Neural cell (in vitro differentiated cells): ENCODE data around the gene PSMD11. TPM values are rescaled to one million over a fixed set of nuclear protein-coding genes. Genes with fewer than 3 reads are reported as not detected.

Experiments
- H2AFZ ChIP-seq: fragments of 200-600, 300-800 bp; sonication (generic), shearing (Covaris generic); 2 replicates; pipeline ENCODE4 v1.6.0; 2014; ENCODE audit warnings: low read depth, mild to moderate bottlenecking, antibody characterized with exemption, low read length, moderate library complexity
- H3F3A ChIP-seq: fragments of 200-600 bp; shearing (Covaris generic); 2 replicates; pipeline ENCODE4 v1.6.1; 2016; ENCODE audit warnings: mild to moderate bottlenecking, moderate library complexity, mixed read lengths, antibody characterized with exemption, low read length; ENCODE audit not compliant: insufficient read depth, poor library complexity, severe bottlenecking
- H3K27ac ChIP-seq: fragments of 200-600, 300-800 bp; sonication (generic), shearing (Covaris generic); 2 replicates; pipeline ENCODE4 v1.5.1; 2014; ENCODE audit warnings: mild to moderate bottlenecking, low read length, moderate library complexity
- H3K27me3 ChIP-seq: fragments of 300-800, 200-600 bp; sonication (generic), shearing (Covaris generic); 2 replicates; pipeline ENCODE4 v1.6.0; 2014; ENCODE audit warnings: mild to moderate bottlenecking, low read depth, low read length, moderate library complexity; ENCODE audit not compliant: insufficient read depth
- H3K36me3 ChIP-seq: fragments of 300-800, 200-600 bp; sonication (generic), shearing (Covaris generic); 2 replicates; pipeline ENCODE4 v1.5.1; 2014; ENCODE audit warnings: mild to moderate bottlenecking, antibody characterized with exemption, low read length, moderate library complexity; ENCODE audit not compliant: insufficient read depth
- H3K4me2 ChIP-seq: fragments of 300-800, 200-600 bp; sonication (generic), shearing (Covaris generic); 2 replicates; pipeline ENCODE4 v1.6.0; 2014; ENCODE audit warnings: mild to moderate bottlenecking, low read length
- H3K4me3 ChIP-seq: fragments of 300-800, 200-600 bp; sonication (generic), shearing (Covaris generic); 2 replicates; pipeline ENCODE4 v1.5.1; 2014; ENCODE audit warnings: mild to moderate bottlenecking, low read length, moderate library complexity
- H3K79me2 ChIP-seq: fragments of 200-600 bp; shearing (Covaris generic); replicated peaks from 2 replicates; pipeline ENCODE4 v1.6.0; 2014; ENCODE audit warnings: mild to moderate bottlenecking, low read length, moderate library complexity; ENCODE audit not compliant: insufficient read depth
- H3K9ac ChIP-seq: fragments of 300-800, 200-600 bp; sonication (generic), shearing (Covaris generic); 2 replicates; pipeline ENCODE4 v1.6.1; 2016; ENCODE audit warnings: mild to moderate bottlenecking, low read length, mixed read lengths
- H3K9me2 ChIP-seq: fragments of 200-600 bp; shearing (Covaris generic); 2 replicates; pipeline ENCODE4 v1.6.1; 2016; ENCODE audit warnings: mild to moderate bottlenecking, low read length, mixed read lengths; ENCODE audit not compliant: insufficient read depth
- H3K9me3 ChIP-seq: fragments of 200-600, 300-800 bp; sonication (generic), shearing (Covaris generic); 2 replicates; pipeline ENCODE4 v1.6.1; 2016; ENCODE audit warnings: mild to moderate bottlenecking, mixed run types, low read length, moderate library complexity, mixed read lengths
- H4K20me1 ChIP-seq: fragments of 200-600 bp; shearing (Covaris generic); 2 replicates; pipeline ENCODE4 v1.6.1; 2016; ENCODE audit warnings: mild to moderate bottlenecking, mixed run types; ENCODE audit not compliant: insufficient read depth
- EP300 ChIP-seq: fragments of 450-650 bp; conservative IDR thresholded peaks from 2 replicates; pipeline ENCODE4 v1.6.1; 2014; ENCODE audit warnings: antibody characterized with exemption, mild to moderate bottlenecking, moderate library complexity; ENCODE audit not compliant: poor library complexity, severe bottlenecking
- EZH2 ChIP-seq: fragments of 200-600, 300-800 bp; shearing (Covaris generic), sonication (generic); IDR thresholded peaks from 2 replicates; pipeline ENCODE4 v1.6.1; 2014; ENCODE audit warnings: antibody characterized with exemption, low read length, borderline replicate concordance, mild to moderate bottlenecking; ENCODE audit not compliant: insufficient read depth, poor library complexity, severe bottlenecking
- MXI1 ChIP-seq: fragments of 450-650 bp; conservative IDR thresholded peaks from 2 replicates; pipeline ENCODE4 v1.6.1; 2014; ENCODE audit warnings: antibody characterized with exemption, mild to moderate bottlenecking; ENCODE audit not compliant: poor library complexity, severe bottlenecking
- POLR2AphosphoS5 ChIP-seq: IDR thresholded peaks from 2 replicates; pipeline ENCODE4 v1.6.1; 2012
- RAD21 ChIP-seq: fragments of 450-650 bp; conservative IDR thresholded peaks from 2 replicates; pipeline ENCODE4 v1.6.1; 2014; ENCODE audit warnings: antibody characterized with exemption, mild to moderate bottlenecking, moderate library complexity
- SMC3 ChIP-seq: fragments of 450-650 bp; conservative IDR thresholded peaks from 2 replicates; pipeline ENCODE4 v1.6.1; 2014; ENCODE audit warnings: antibody characterized with exemption, mild to moderate bottlenecking, moderate library complexity; ENCODE audit not compliant: poor library complexity
- TAF1 ChIP-seq: IDR thresholded peaks from 2 replicates; pipeline ENCODE4 v1.6.1; 2012; ENCODE audit warnings: low read depth
- polyA plus RNA-seq: library from polyadenylated mRNA; depleted of rRNA; stranded (reverse); fragments of >200 nt; gene quantifications from 2 replicates; pipeline ENCODE4 v1.2.3, GENCODE V29; 2014
- TF ChIP-seq, protein P1 (sequence below): IDR thresholded peaks from 2 replicates; pipeline ENCODE4 v1.6.1; 2012; ENCODE audit warnings: borderline replicate concordance
- TF ChIP-seq, protein P2 (sequence below): fragments of 450-650 bp; IDR thresholded peaks from 2 replicates; pipeline ENCODE4 v1.5.1; 2014; ENCODE audit warnings: antibody characterized with exemption, mild to moderate bottlenecking, moderate library complexity; ENCODE audit not compliant: poor library complexity, severe bottlenecking

Gene PSMD11
- polyA plus RNA-seq, 1 donor from 2014 or later: 43.9 TPM

DNA sequence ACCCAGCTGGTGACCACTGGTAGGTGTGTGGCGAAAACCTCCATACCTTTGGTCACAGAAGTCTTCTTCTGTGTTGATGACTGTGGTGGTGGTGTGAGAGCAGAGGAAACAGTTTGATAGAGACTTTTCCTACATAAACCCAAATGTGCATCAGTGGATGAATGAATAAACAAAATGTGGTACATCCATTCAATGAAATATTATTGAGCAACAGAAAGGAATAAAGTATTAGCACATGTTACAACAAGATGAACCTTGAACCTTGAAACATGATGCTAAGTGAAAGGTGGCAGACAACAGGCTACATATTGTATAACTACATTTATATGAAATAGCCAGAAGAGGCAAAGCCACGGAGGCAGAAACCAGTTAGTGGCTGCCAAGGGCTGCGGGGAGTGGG is 57.7 kb downstream of the PSMD11 start:
- peaks cover 3% of the 10 kb centered on the region for H3K9me3 ChIP-seq
- H3K9me2 ChIP-seq: no peaks in the 10 kb centered on the region
- H3K9ac ChIP-seq: no peak overlapping the region
- no peaks in the 10 kb centered on the region for H3K36me3 ChIP-seq
- no peak for TF ChIP-seq POLR2AphosphoS5
- TF ChIP-seq MXI1: no peak
- TF ChIP-seq SMC3: no peak
- TF ChIP-seq TAF1: no peak
- TF ChIP-seq, protein P1, sequence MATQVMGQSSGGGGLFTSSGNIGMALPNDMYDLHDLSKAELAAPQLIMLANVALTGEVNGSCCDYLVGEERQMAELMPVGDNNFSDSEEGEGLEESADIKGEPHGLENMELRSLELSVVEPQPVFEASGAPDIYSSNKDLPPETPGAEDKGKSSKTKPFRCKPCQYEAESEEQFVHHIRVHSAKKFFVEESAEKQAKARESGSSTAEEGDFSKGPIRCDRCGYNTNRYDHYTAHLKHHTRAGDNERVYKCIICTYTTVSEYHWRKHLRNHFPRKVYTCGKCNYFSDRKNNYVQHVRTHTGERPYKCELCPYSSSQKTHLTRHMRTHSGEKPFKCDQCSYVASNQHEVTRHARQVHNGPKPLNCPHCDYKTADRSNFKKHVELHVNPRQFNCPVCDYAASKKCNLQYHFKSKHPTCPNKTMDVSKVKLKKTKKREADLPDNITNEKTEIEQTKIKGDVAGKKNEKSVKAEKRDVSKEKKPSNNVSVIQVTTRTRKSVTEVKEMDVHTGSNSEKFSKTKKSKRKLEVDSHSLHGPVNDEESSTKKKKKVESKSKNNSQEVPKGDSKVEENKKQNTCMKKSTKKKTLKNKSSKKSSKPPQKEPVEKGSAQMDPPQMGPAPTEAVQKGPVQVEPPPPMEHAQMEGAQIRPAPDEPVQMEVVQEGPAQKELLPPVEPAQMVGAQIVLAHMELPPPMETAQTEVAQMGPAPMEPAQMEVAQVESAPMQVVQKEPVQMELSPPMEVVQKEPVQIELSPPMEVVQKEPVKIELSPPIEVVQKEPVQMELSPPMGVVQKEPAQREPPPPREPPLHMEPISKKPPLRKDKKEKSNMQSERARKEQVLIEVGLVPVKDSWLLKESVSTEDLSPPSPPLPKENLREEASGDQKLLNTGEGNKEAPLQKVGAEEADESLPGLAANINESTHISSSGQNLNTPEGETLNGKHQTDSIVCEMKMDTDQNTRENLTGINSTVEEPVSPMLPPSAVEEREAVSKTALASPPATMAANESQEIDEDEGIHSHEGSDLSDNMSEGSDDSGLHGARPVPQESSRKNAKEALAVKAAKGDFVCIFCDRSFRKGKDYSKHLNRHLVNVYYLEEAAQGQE: no peak
- TF ChIP-seq, protein P2, sequence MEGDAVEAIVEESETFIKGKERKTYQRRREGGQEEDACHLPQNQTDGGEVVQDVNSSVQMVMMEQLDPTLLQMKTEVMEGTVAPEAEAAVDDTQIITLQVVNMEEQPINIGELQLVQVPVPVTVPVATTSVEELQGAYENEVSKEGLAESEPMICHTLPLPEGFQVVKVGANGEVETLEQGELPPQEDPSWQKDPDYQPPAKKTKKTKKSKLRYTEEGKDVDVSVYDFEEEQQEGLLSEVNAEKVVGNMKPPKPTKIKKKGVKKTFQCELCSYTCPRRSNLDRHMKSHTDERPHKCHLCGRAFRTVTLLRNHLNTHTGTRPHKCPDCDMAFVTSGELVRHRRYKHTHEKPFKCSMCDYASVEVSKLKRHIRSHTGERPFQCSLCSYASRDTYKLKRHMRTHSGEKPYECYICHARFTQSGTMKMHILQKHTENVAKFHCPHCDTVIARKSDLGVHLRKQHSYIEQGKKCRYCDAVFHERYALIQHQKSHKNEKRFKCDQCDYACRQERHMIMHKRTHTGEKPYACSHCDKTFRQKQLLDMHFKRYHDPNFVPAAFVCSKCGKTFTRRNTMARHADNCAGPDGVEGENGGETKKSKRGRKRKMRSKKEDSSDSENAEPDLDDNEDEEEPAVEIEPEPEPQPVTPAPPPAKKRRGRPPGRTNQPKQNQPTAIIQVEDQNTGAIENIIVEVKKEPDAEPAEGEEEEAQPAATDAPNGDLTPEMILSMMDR: no peak
- no peak for TF ChIP-seq EZH2
- no peak for TF ChIP-seq EP300
- no peak for TF ChIP-seq RAD21
- H3K27me3 ChIP-seq: no peaks in the 10 kb centered on the region
- no peaks in the 10 kb centered on the region for H4K20me1 ChIP-seq
- no peak overlapping the region for H2AFZ ChIP-seq
- no peak overlapping the region for H3K27ac ChIP-seq
- H3K4me2 ChIP-seq: no peak overlapping the region
- H3F3A ChIP-seq: no peaks in the 10 kb centered on the region
- H3K79me2 ChIP-seq: no peaks in the 10 kb centered on the region
- no peak overlapping the region for H3K4me3 ChIP-seq

DNA sequence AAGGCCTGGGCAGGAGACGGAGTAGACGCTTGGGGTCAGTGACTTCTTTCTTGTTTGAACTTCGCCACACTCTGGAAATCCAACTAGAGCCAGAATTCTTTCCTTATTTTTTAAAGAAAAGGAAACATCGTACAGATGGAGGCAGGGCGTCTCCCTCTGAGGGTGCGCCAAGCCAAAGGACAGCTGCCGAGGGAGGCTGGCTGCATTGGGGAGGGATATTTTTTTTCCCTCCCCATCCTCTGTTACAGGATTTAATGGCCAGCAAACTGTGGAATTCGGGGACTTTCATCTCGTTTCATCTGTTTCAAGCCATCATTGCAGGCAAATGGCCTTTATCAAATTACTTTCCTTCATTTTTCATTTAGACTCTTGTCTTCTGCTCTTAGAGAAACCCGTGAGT is 58.4 kb downstream of the PSMD11 start:
- H3K36me3 ChIP-seq: no peaks in the 10 kb centered on the region
- H3K4me3 ChIP-seq: no peak overlapping the region
- no peak overlapping the region for H3K27ac ChIP-seq
- H3K9me3 ChIP-seq: peaks cover 3% of the 10 kb centered on the region
- H3K79me2 ChIP-seq: no peaks in the 10 kb centered on the region
- H3K4me2 ChIP-seq: no peak overlapping the region
- H3K9ac ChIP-seq: no peak overlapping the region
- no peaks in the 10 kb centered on the region for H3F3A ChIP-seq
- no peaks in the 10 kb centered on the region for H3K9me2 ChIP-seq
- no peaks in the 10 kb centered on the region for H4K20me1 ChIP-seq
- no peak overlapping the region for H2AFZ ChIP-seq
- H3K27me3 ChIP-seq: no peaks in the 10 kb centered on the region
- TF ChIP-seq, protein P1: no peak
- TF ChIP-seq POLR2AphosphoS5: no peak
